ENCODE measurements around the gene CENPL. TPM values are rescaled to one million over a fixed set of nuclear protein-coding genes. Genes with fewer than 3 reads are reported as not detected.
"Not testable (repeated sequence)": the region's sequence is repeated elsewhere in the genome, so short reads cannot be mapped to it uniquely, and the experiment has no call there.

Gene CENPL
- total RNA-seq, 5 donors from 2014 or later (not counting 1 experiment from before 2014, with no cell fraction given): 8.1 to 12.7 (median 10.3) TPM

GRCh38 chr1:173775578-173776226 lies 49.0 kb downstream of the CENPL start:
- Mint-ChIP-seq H3K9me3 (no peaks in the 10 kb centered on the region), H3K36me3 (peaks cover 56% of the 10 kb centered on the region), H3K27me3 (no peaks in the 10 kb centered on the region), H3K4me3 (no peak overlapping the region), H3K27ac (peak overlapping the region; percentile 29 to 30), H3K4me1 (peaks cover 0 to 7% (median 3%) of the 10 kb centered on the region in 3 donors)
- H3K4me3 ChIP-seq (ENCODE audit: control insufficient read depth in 1 of 2, extremely low read depth in 1 of 2, low read length in 1 of 2): no peak overlapping the region
- WGBS (ENCODE audit: insufficient coverage): 100% methylated on average over 1 of the region's 5 CpGs
- H3K36me3 ChIP-seq (ENCODE audit: control insufficient read depth in 2 of 2, extremely low read depth in 1 of 2, insufficient read depth in 1 of 2, low read length in 1 of 2): peaks cover 0 to 47% of the 10 kb centered on the region in 2 donors
- ATAC-seq (replicated peaks in 1 of 4): no peak
- H3K27me3 ChIP-seq (replicated peaks in 1 of 2; ENCODE audit: control insufficient read depth in 2 of 2, extremely low read depth in 1 of 2, insufficient read depth in 2 of 2, low read length in 1 of 2): no peaks in the 10 kb centered on the region
- ChIA-PET POLR2A (interaction anchor here in 1 of 2 donors (0.7 kb wide), 1 partner anchor 9 kb away, joined by 3 read pairs; no protein-coding TSS in a partner anchor), CTCF (interaction anchor here in 1 of 2 donors (0.5 kb wide), 1 partner anchor 273 kb away, joined by 3 read pairs; no protein-coding TSS in a partner anchor)
- DNase-seq: no peak
- H3K4me1 ChIP-seq (ENCODE audit: control insufficient read depth in 1 of 2, extremely low read depth in 1 of 2, insufficient read depth in 2 of 2, low read length in 2 of 2): no peaks in the 10 kb centered on the region
- H3K9me3 ChIP-seq: no peaks in the 10 kb centered on the region
- no peak overlapping the region for H3K27ac ChIP-seq (ENCODE audit: low read length)

GRCh38 chr1:173771560-173771959 lies 53.1 kb downstream of the CENPL start:
- Mint-ChIP-seq H3K27me3 (no peaks in the 10 kb centered on the region), H3K9me3 (no peaks in the 10 kb centered on the region), H3K4me3 (no peak overlapping the region), H3K36me3 (peaks cover 39% of the 10 kb centered on the region), H3K27ac (peak overlapping the region in 1 of 2 donors; percentile 80), H3K4me1 (peaks cover 5 to 23% (median 17%) of the 10 kb centered on the region in 3 donors)
- no CpG with 5 or more reads among the region's 1 CpG for WGBS (ENCODE audit: insufficient coverage)
- ATAC-seq (replicated peaks in 1 of 4): no peak
- no peaks in the 10 kb centered on the region for H3K4me1 ChIP-seq (ENCODE audit: control insufficient read depth in 1 of 2, extremely low read depth in 1 of 2, insufficient read depth in 2 of 2, low read length in 2 of 2)
- H3K36me3 ChIP-seq (ENCODE audit: control insufficient read depth in 2 of 2, extremely low read depth in 1 of 2, insufficient read depth in 1 of 2, low read length in 1 of 2): peaks cover 0 to 21% of the 10 kb centered on the region in 2 donors
- no peaks in the 10 kb centered on the region for H3K27me3 ChIP-seq (replicated peaks in 1 of 2; ENCODE audit: control insufficient read depth in 2 of 2, extremely low read depth in 1 of 2, insufficient read depth in 2 of 2, low read length in 1 of 2)
- DNase-seq: no peak
- ChIA-PET POLR2A (no interaction called here), CTCF (no interaction called here)
- H3K9me3 ChIP-seq: no peaks in the 10 kb centered on the region
- no peak overlapping the region for H3K27ac ChIP-seq (ENCODE audit: low read length)
- no peak overlapping the region for H3K4me3 ChIP-seq (ENCODE audit: control insufficient read depth in 1 of 2, extremely low read depth in 1 of 2, low read length in 1 of 2)

GRCh38 chr1:173770330-173770729 lies 54.4 kb downstream of the CENPL start:
- H3K4me1 ChIP-seq (ENCODE audit: control insufficient read depth in 1 of 2, extremely low read depth in 1 of 2, insufficient read depth in 2 of 2, low read length in 2 of 2); ATAC-seq (replicated peaks in 1 of 4); DNase-seq; H3K9me3 ChIP-seq; H3K9me3 Mint-ChIP-seq; H3K4me3 Mint-ChIP-seq; H3K27me3 Mint-ChIP-seq; H3K27me3 ChIP-seq (replicated peaks in 1 of 2; ENCODE audit: control insufficient read depth in 2 of 2, extremely low read depth in 1 of 2, insufficient read depth in 2 of 2, low read length in 1 of 2); H3K4me3 ChIP-seq (ENCODE audit: control insufficient read depth in 1 of 2, extremely low read depth in 1 of 2, low read length in 1 of 2); H3K27ac ChIP-seq (ENCODE audit: low read length): not testable (repeated sequence)
- H3K36me3 ChIP-seq (ENCODE audit: control insufficient read depth in 2 of 2, extremely low read depth in 1 of 2, insufficient read depth in 1 of 2, low read length in 1 of 2): peaks cover 0 to 15% of the 10 kb centered on the region in 2 donors
- peak overlapping the region; percentile 72 to 92 for H3K27ac Mint-ChIP-seq
- WGBS (ENCODE audit: insufficient coverage): 93% methylated on average over 3 of the region's 9 CpGs
- H3K36me3 Mint-ChIP-seq: peaks cover 27% of the 10 kb centered on the region
- POLR2A ChIA-PET: interaction anchor here (0.6 kb wide), 2 partner anchors 95 to 99 kb away, joined by 3 to 4 read pairs; no protein-coding TSS in a partner anchor
- CTCF ChIA-PET: interaction anchor here in 1 of 2 donors (0.7 kb wide), 1 partner anchor 292 kb away, joined by 7 read pairs; no protein-coding TSS in a partner anchor
- H3K4me1 Mint-ChIP-seq: peaks cover 5 to 23% (median 14%) of the 10 kb centered on the region in 3 donors

GRCh38 chr1:173768827-173769226 lies 55.9 kb downstream of the CENPL start:
- no peaks in the 10 kb centered on the region for H3K27me3 ChIP-seq (replicated peaks in 1 of 2; ENCODE audit: control insufficient read depth in 2 of 2, extremely low read depth in 1 of 2, insufficient read depth in 2 of 2, low read length in 1 of 2)
- Mint-ChIP-seq H3K27ac (peak overlapping the region; percentile 56 to 70), H3K4me1 (peaks cover 5 to 23% (median 14%) of the 10 kb centered on the region in 3 donors), H3K4me3 (no peak overlapping the region), H3K9me3 (peaks cover 0 to 7% (median 7%) of the 10 kb centered on the region in 3 donors), H3K27me3 (no peaks in the 10 kb centered on the region), H3K36me3 (peaks cover 31% of the 10 kb centered on the region)
- no peak overlapping the region for H3K27ac ChIP-seq (ENCODE audit: low read length)
- POLR2A ChIA-PET: no interaction called here
- H3K4me1 ChIP-seq (ENCODE audit: control insufficient read depth in 1 of 2, extremely low read depth in 1 of 2, insufficient read depth in 2 of 2, low read length in 2 of 2): no peaks in the 10 kb centered on the region
- peaks cover 0 to 4% of the 10 kb centered on the region in 2 donors for H3K36me3 ChIP-seq (ENCODE audit: control insufficient read depth in 2 of 2, extremely low read depth in 1 of 2, insufficient read depth in 1 of 2, low read length in 1 of 2)
- H3K9me3 ChIP-seq: no peaks in the 10 kb centered on the region
- DNase-seq: no peak
- CTCF ChIA-PET: no interaction called here
- WGBS (ENCODE audit: insufficient coverage): no CpG with 5 or more reads among the region's 3 CpGs
- no peak for ATAC-seq (replicated peaks in 1 of 4)
- H3K4me3 ChIP-seq (ENCODE audit: control insufficient read depth in 1 of 2, extremely low read depth in 1 of 2, low read length in 1 of 2): no peak overlapping the region

- ChIA-PET POLR2A (interaction anchor here in 1 of 2 donors (0.6 kb wide), 1 partner anchor 23 kb away, joined by 7 read pairs; no protein-coding TSS in a partner anchor), CTCF (no interaction called here)
- Mint-ChIP-seq H3K27ac (peak overlapping the region in 1 of 2 donors; percentile 70), H3K4me1 (peaks cover 5 to 23% (median 14%) of the 10 kb centered on the region in 3 donors), H3K9me3 (peaks cover 0 to 12% (median 8%) of the 10 kb centered on the region in 3 donors), H3K27me3 (no peaks in the 10 kb centered on the region), H3K36me3 (peaks cover 37% of the 10 kb centered on the region), H3K4me3 (no peak overlapping the region)
- no peaks in the 10 kb centered on the region for H3K4me1 ChIP-seq (ENCODE audit: control insufficient read depth in 1 of 2, extremely low read depth in 1 of 2, insufficient read depth in 2 of 2, low read length in 2 of 2)
- H3K36me3 ChIP-seq (ENCODE audit: control insufficient read depth in 2 of 2, extremely low read depth in 1 of 2, insufficient read depth in 1 of 2, low read length in 1 of 2): peaks cover 0 to 4% of the 10 kb centered on the region in 2 donors
- WGBS (ENCODE audit: insufficient coverage): no CpG with 5 or more reads among the region's 2 CpGs
- H3K9me3 ChIP-seq: no peaks in the 10 kb centered on the region
- DNase-seq (no peak), ATAC-seq (replicated peaks in 1 of 4) (no peak)
- H3K27me3 ChIP-seq (replicated peaks in 1 of 2; ENCODE audit: control insufficient read depth in 2 of 2, extremely low read depth in 1 of 2, insufficient read depth in 2 of 2, low read length in 1 of 2): no peaks in the 10 kb centered on the region
- no peak overlapping the region for H3K27ac ChIP-seq (ENCODE audit: low read length)
- no peak overlapping the region for H3K4me3 ChIP-seq (ENCODE audit: control insufficient read depth in 1 of 2, extremely low read depth in 1 of 2, low read length in 1 of 2)
These were observed 56.5 kb downstream of the CENPL start for GRCh38 chr1:173768206-173768605.

GRCh38 chr1:173764331-173764730 lies 60.4 kb downstream of the CENPL start:
- H3K9me3 ChIP-seq; H3K27ac ChIP-seq (ENCODE audit: low read length); H3K4me3 ChIP-seq (ENCODE audit: control insufficient read depth in 1 of 2, extremely low read depth in 1 of 2, low read length in 1 of 2); ATAC-seq (replicated peaks in 1 of 4); DNase-seq; H3K27me3 ChIP-seq (replicated peaks in 1 of 2; ENCODE audit: control insufficient read depth in 2 of 2, extremely low read depth in 1 of 2, insufficient read depth in 2 of 2, low read length in 1 of 2); H3K4me1 ChIP-seq (ENCODE audit: control insufficient read depth in 1 of 2, extremely low read depth in 1 of 2, insufficient read depth in 2 of 2, low read length in 2 of 2); POLR2A ChIA-PET; H3K36me3 ChIP-seq (ENCODE audit: control insufficient read depth in 2 of 2, extremely low read depth in 1 of 2, insufficient read depth in 1 of 2, low read length in 1 of 2); H3K27me3 Mint-ChIP-seq; H3K27ac Mint-ChIP-seq; H3K4me3 Mint-ChIP-seq: not testable (repeated sequence)
- peaks cover 0 to 30% (median 17%) of the 10 kb centered on the region in 3 donors for H3K9me3 Mint-ChIP-seq
- 100% methylated on average over 5 of the region's 6 CpGs for WGBS (ENCODE audit: insufficient coverage)
- H3K4me1 Mint-ChIP-seq: peaks cover 0 to 26% (median 12%) of the 10 kb centered on the region in 3 donors
- H3K36me3 Mint-ChIP-seq: peaks cover 61% of the 10 kb centered on the region
- CTCF ChIA-PET: interaction anchor here in 1 of 2 donors (1.3 kb wide), 1 partner anchor 335 kb away, joined by 3 read pairs; no protein-coding TSS in a partner anchor

Measured in T-cell (primary cell).